K562 (cell line): ENCODE measurements around the gene NALF2. TPM values are rescaled to one million over a fixed set of nuclear protein-coding genes. Genes with fewer than 3 reads are reported as not detected.

Experiments
- ATAC-seq: fragments of 200-7000 bp; cut with Tn5 transposase; 3 replicates; pipeline ENCODE4 v1.9.1; 2020; ENCODE audit warnings: moderate library complexity
- BruUV-seq: library from RNA; stranded (reverse); fragments of 400-500 nt; replicated peaks from 2 replicates; lab custom pipeline; 2021; lab: Mats Ljungman, UMichigan
- CTCF ChIA-PET: fragments of 300-600 bp; formaldehyde crosslinking; extraction: SDS; loops from one replicate; lab custom pipeline; 2021; ENCODE audit warnings: low intra/inter-chr PET ratio; lab: Yijun Ruan, JAX
- POLR2A ChIA-PET: fragments of 300-600, 350-650 bp; sonication (Branson Sonifier 250); formaldehyde crosslinking; extraction: SDS; loops from one replicate; lab custom pipeline; 2021; ENCODE audit warnings: antibody characterized with exemption, inconsistent platforms; lab: Yijun Ruan, JAX
- DNase-seq, 4 experiments: peaks; one replicate each; pipeline versions ENCODE4 v3.0.0 to v3.0.0-alpha.2; 2011 to 2018; ENCODE audit warnings: low spot score in 3 of 4, mixed read lengths in 3 of 4; ENCODE audit errors: extremely low read depth in 1 of 4
- FAIRE-seq: peaks from 2 replicates; lab custom pipeline; 2011; peaks lifted over from hg19 to GRCh38; lab: Jason Lieb, UNC
- H2AFZ ChIP-seq: 2 replicates; pipeline ENCODE4 v1.6.0; 2011; ENCODE audit warnings: low read depth, low read length, control low read depth, inconsistent platforms
- H3K27ac ChIP-seq: fragments of 200-600 bp; 3 replicates; pipeline ENCODE4 v1.8.0; 2011; ENCODE audit warnings: low read depth, mild to moderate bottlenecking, control low read depth, inconsistent platforms, low read length, moderate library complexity, mixed read lengths; ENCODE audit errors: extremely low read depth
- H3K27me3 ChIP-seq, 2 experiments: fragments of 300-600 bp in 1 of 2; 2 replicates in 1 of 2; 3 replicates in 1 of 2; pipeline versions ENCODE4 v1.6.0 to v1.8.0; 2011; ENCODE audit warnings: inconsistent platforms in 2 of 2, low read length in 2 of 2, mild to moderate bottlenecking in 1 of 2, mixed read lengths in 1 of 2, moderate library complexity in 1 of 2; ENCODE audit not compliant: control insufficient read depth in 2 of 2, insufficient read depth in 2 of 2
- H3K36me3 ChIP-seq: fragments of 300-600 bp; 3 replicates; pipeline ENCODE4 v1.8.0; 2011; ENCODE audit warnings: mild to moderate bottlenecking, low read length, inconsistent platforms; ENCODE audit not compliant: control insufficient read depth, insufficient read depth
- H3K4me1 ChIP-seq, 2 experiments: fragments of 200-600 bp in 1 of 2; replicated peaks in 1 of 2; 2 replicates in 1 of 2; 3 replicates in 1 of 2; pipeline versions ENCODE4 v1.5.1 to v1.8.0; 2011; ENCODE audit warnings: inconsistent platforms in 2 of 2, low read length in 2 of 2, mild to moderate bottlenecking in 1 of 2, mixed read lengths in 1 of 2, moderate library complexity in 1 of 2; ENCODE audit not compliant: control insufficient read depth in 2 of 2, insufficient read depth in 2 of 2
- H3K4me2 ChIP-seq: 2 replicates; pipeline ENCODE4 v1.6.1; 2011; ENCODE audit warnings: low read length, control low read depth, inconsistent platforms, mixed read lengths; ENCODE audit not compliant: insufficient read depth
- H3K4me3 ChIP-seq: fragments of 200-600 bp; sonication (generic), shearing (Covaris generic); 2 replicates; pipeline ENCODE4 v1.5.1; 2016; ENCODE audit warnings: control low read depth, inconsistent platforms
- H3K79me2 ChIP-seq: fragments of 200-600 bp; 3 replicates; pipeline ENCODE4 v1.8.0; 2011; ENCODE audit warnings: low read length, inconsistent platforms; ENCODE audit not compliant: control insufficient read depth, insufficient read depth
- H3K9ac ChIP-seq, 2 experiments: 2 replicates each; pipeline versions ENCODE4 v1.6.0 to v1.6.1; 2011; ENCODE audit warnings: low read depth in 2 of 2, low read length in 2 of 2, control low read depth in 1 of 2, inconsistent platforms in 1 of 2, mild to moderate bottlenecking in 1 of 2, mixed read lengths in 1 of 2; ENCODE audit not compliant: insufficient read depth in 1 of 2
- H3K9me1 ChIP-seq: one replicate; pipeline ENCODE4 v1.6.0; 2011; ENCODE audit warnings: inconsistent platforms, mild to moderate bottlenecking, low read length, moderate library complexity; ENCODE audit not compliant: control insufficient read depth, insufficient read depth
- H3K9me3 ChIP-seq: replicated peaks from 2 replicates; pipeline ENCODE4 v1.5.1; 2011; ENCODE audit warnings: low read depth, low read length, inconsistent platforms; ENCODE audit not compliant: control insufficient read depth, insufficient read depth
- H4K20me1 ChIP-seq: replicated peaks from 2 replicates; pipeline ENCODE4 v1.6.1; 2011; ENCODE audit warnings: low read length, inconsistent platforms, mixed read lengths; ENCODE audit not compliant: control insufficient read depth, insufficient read depth
- DEAF1 ChIP-seq: fragments of 450-650 bp; formaldehyde crosslinking; IDR thresholded peaks from 2 replicates; pipeline ENCODE4 v1.4.0; 2020; ENCODE audit warnings: mild to moderate bottlenecking, moderate library complexity
- TOE1 ChIP-seq, 2 experiments: fragments of 450-650 bp in 1 of 2; sonication (generic) in 1 of 2; formaldehyde crosslinking in 1 of 2; IDR thresholded peaks; 2 replicates each; pipeline versions ENCODE4 v1.7.1 to v1.8.0; 2016 to 2022; ENCODE audit warnings: borderline replicate concordance in 2 of 2, mild to moderate bottlenecking in 2 of 2, antibody characterized with exemption in 1 of 2, inconsistent platforms in 1 of 2, low read depth in 1 of 2, missing genetic modification reagents in 1 of 2, moderate library complexity in 1 of 2
- ZNF239 ChIP-seq: fragments of 250-450 bp; sonication (Bioruptor Pico); IDR thresholded peaks from 2 replicates; pipeline ENCODE4 v1.4.0; 2020; ENCODE audit warnings: mild to moderate bottlenecking
- ZNF253 ChIP-seq: fragments of 250-450 bp; sonication (Bioruptor Pico); conservative IDR thresholded peaks from 2 replicates; pipeline ENCODE4 v1.6.1; 2021; ENCODE audit warnings: mild to moderate bottlenecking
- ZNF282 ChIP-seq: sonication (generic); formaldehyde crosslinking; IDR thresholded peaks from 2 replicates; pipeline ENCODE4 v1.8.1; 2023; ENCODE audit warnings: missing genetic modification reagents
- ZNF408 ChIP-seq: fragments of 250-450 bp; sonication (Bioruptor Pico); IDR thresholded peaks from 2 replicates; pipeline ENCODE4 v1.4.0; 2020; ENCODE audit warnings: low read depth, mild to moderate bottlenecking, moderate library complexity
- WGBS: fragments of 100-300 bp; shearing (Covaris generic); methylation state at CpG from one replicate; pipeline ENCODE4 v1.1.6; 2016; ENCODE audit warnings: low coverage, mixed read lengths; ENCODE audit not compliant: insufficient coverage; ENCODE audit errors: missing lambda C conversion rate; 5-methylcytosine and 5-hydroxymethylcytosine counted together
- in situ Hi-C: fragments of 300-500 bp; cut with MboI; formaldehyde crosslinking; loops from 4 replicates; pipeline ENCODE4 v1.15.0; 2018; ENCODE audit warnings: inconsistent platforms, mixed read lengths
- intact Hi-C: fragments of 100-400 bp; cut with micrococcal nuclease; formaldehyde crosslinking; loops from 2 replicates; pipeline ENCODE4 v1.14.2; 2022
- polyA plus RNA-seq, 8 experiments: library from polyadenylated mRNA; depleted of rRNA in 4 of 8; stranded (reverse) in 5 of 8; unstranded in 3 of 8; fragments of >200 nt; fragmentation: Nextera tagmentation in 2 of 8; fragmentation: Illumina TruSeq in 1 of 8; extraction: Ambion mirVana in 2 of 8; extraction: Trizol in 1 of 8; gene quantifications; 2 replicates each; pipeline versions ENCODE4 v1.2.1 to v1.2.3, GENCODE V29; 2011 to 2014; ENCODE audit warnings: inconsistent platforms in 1 of 8, missing spikeins in 1 of 8
- total RNA-seq, 7 experiments: library from RNA; depleted of rRNA in 6 of 7; stranded (reverse); fragments of >200 nt in 6 of 7; fragmentation: Illumina TruSeq in 2 of 7; extraction: Trizol in 2 of 7; gene quantifications; 2 replicates each; pipeline versions ENCODE4 v1.2.1 to v1.2.3, GENCODE V29; 2011 to 2021; ENCODE audit warnings: low replicate concordance in 1 of 7

NALF2 gene
- total and polyA plus RNA-seq, 9 of the 15 experiments (the other 6 are each of a cell fraction or from before 2014, with no cell fraction given): not detected

GRCh38 chrX:69531031-69531755 lies 27.1 kb downstream of the NALF2 start (continued):
- TF ChIP-seq ZNF282 (CRISPR knock-in tag): no peak
- no peak for TF ChIP-seq DEAF1

- ChIA-PET CTCF (no interaction called here), POLR2A (no interaction called here)
- ATAC-seq (no peak), FAIRE-seq (no peak), DNase-seq (no peak)
- intact Hi-C loops: no loop called here
- no peak overlapping the region for H2AFZ ChIP-seq
- H4K20me1 ChIP-seq: no peaks in the 10 kb centered on the region
- peaks cover 0 to 7% of the 10 kb centered on the region in 2 experiments; a peak in 2 of 5 replicates for H3K4me1 ChIP-seq
- H3K27me3 ChIP-seq: peaks cover 0 to 4% of the 10 kb centered on the region in 2 experiments; a peak in 1 of 5 replicates
- no peak overlapping the region for H3K4me3 ChIP-seq
- no peak overlapping the region for H3K9ac ChIP-seq
- no peaks in the 10 kb centered on the region for H3K9me3 ChIP-seq
- H3K79me2 ChIP-seq: no peaks in the 10 kb centered on the region
- H3K9me1 ChIP-seq: no peaks in the 10 kb centered on the region
- BruUV-seq: no TSS peak
- 0% methylated on average over 2 of the region's 2 CpGs for WGBS
- H3K4me2 ChIP-seq: no peak overlapping the region
- no peaks in the 10 kb centered on the region for H3K36me3 ChIP-seq
- TF ChIP-seq ZNF253 (CRISPR knock-in tag) (no peak), ZNF408 (CRISPR knock-in tag) (no peak), ZNF239 (CRISPR knock-in tag) (no peak), TOE1 (IDR thresholded peaks at IDR 0.05; ENCODE audit: borderline replicate concordance) (no peak), TOE1 (CRISPR knock-in tag; IDR thresholded peaks at IDR 0.05; ENCODE audit: borderline replicate concordance, low read depth) (no peak)
- in situ Hi-C loops: loop anchor here (25.0 kb wide), 1 partner anchor 502 kb away; the partner anchor contains the start of gene AWAT2
- H3K27ac ChIP-seq: no peak overlapping the region
Observed at GRCh38 chrX:69535661-69536060, 31.5 kb downstream of the NALF2 start.
